Psoas muscle (tissue), 8 donors: ENCODE results near the gene CKS1B. TPM values are rescaled to one million over a fixed set of nuclear protein-coding genes. Genes with fewer than 3 reads are reported as not detected.

ENCODE experiments used
- ATAC-seq, 4 donors: fragments of 200-7000 bp; cut with Tn5 transposase; one replicate each; pipeline ENCODE4 v1.9.1; 2020; ENCODE audit warnings: moderate library complexity in 3 of 4, mild to moderate bottlenecking in 2 of 4
- DNase-seq, 2 donors: peaks; one replicate each; pipeline ENCODE4 v3.0.0-alpha.2; 2020
- H3K27ac ChIP-seq: fragments of 200-600 bp; one replicate; pipeline ENCODE4 v1.8.0; 2022
- H3K27me3 ChIP-seq, 3 donors: fragments of 200-600 bp in 1 of 3; one replicate each; pipeline versions ENCODE4 v1.6.1 to v1.8.0; 2013 to 2022; ENCODE audit warnings: low read length in 2 of 3, mild to moderate bottlenecking in 2 of 3, moderate library complexity in 1 of 3; ENCODE audit not compliant: insufficient read depth in 3 of 3
- H3K36me3 ChIP-seq, 2 donors: fragments of 200-600 bp in 1 of 2; one replicate each; pipeline versions ENCODE4 v1.6.1 to v1.8.0; 2013 to 2022; ENCODE audit warnings: low read depth in 1 of 2, mild to moderate bottlenecking in 1 of 2, moderate library complexity in 1 of 2; ENCODE audit not compliant: insufficient read depth in 1 of 2
- H3K4me1 ChIP-seq: fragments of 200-600 bp; one replicate; pipeline ENCODE4 v1.8.0; 2022
- H3K4me3 ChIP-seq: fragments of 200-600 bp; one replicate; pipeline ENCODE4 v1.8.0; 2022; ENCODE audit warnings: mild to moderate bottlenecking
- H3K9me3 ChIP-seq: fragments of 200-600 bp; one replicate; pipeline ENCODE4 v1.8.0; 2022
- CTCF ChIP-seq: fragments of 200-600 bp; IDR thresholded peaks from one replicate; pipeline ENCODE4 v1.8.0; 2022; ENCODE audit warnings: antibody characterized with exemption
- WGBS, 3 donors: extraction: QIAGEN DNeasy Blood & Tissue Kit; methylation state at CpG; one replicate each; pipeline versions ENCODE4 v1.1.6 to v1.1.7; 2013; 5-methylcytosine and 5-hydroxymethylcytosine counted together
- intact Hi-C, 2 donors: fragments of 100-400 bp; cut with DNase I; formaldehyde crosslinking; loops; one replicate each; pipeline versions ENCODE4 v1.11.0 to v1.14.2; 2022
- polyA plus RNA-seq, 3 donors: library from polyadenylated mRNA; stranded (reverse); fragments of 200-250 nt; gene quantifications; one replicate each; pipeline ENCODE4 v1.2.3, GENCODE V29; 2013
- total RNA-seq, 4 donors: library from RNA; stranded (reverse); fragmentation: NEBNext Ultra II Directional in 2 of 4; extraction: Animal tissue kit (Norgen Biotek cat#: 25700) in 2 of 4; gene quantifications; one replicate each; pipeline versions ENCODE4 v1.2.1 to v1.2.4, GENCODE V29; 2021 to 2023
- donor health status: healthy with polysubstance abuse.
- donor health status: DM: no; HTN: no; CAD: no; lungs with moderate emphysema.
- donor health status: Bipolar disorder and iron deficiency.
- donor health status: healthy.
- donor health status: DM: yes; HTN: yes; CAD: no.
- donor health status: DM: no; HTN: no; CAD: no.
- donor health status: DM: no; HTN: no; CAD: no.
- donor health status: DM: yes; HTN: yes; CAD: no.

Gene CKS1B
- total and polyA plus RNA-seq, 7 donors, result 5.5 to 48.1 (median 12.1) TPM

- H3K27me3 ChIP-seq, result no peaks in the 10 kb centered on the region
- H3K4me3 ChIP-seq, result peak overlapping the region; percentile 67
- intact Hi-C loops, result loop anchor here (2.0 kb wide), 2 partner anchors 14 to 54 kb away; partner anchors contain the start of gene ZBTB7B (in 1 of the 2)
- peak overlapping the region; percentile 85 for H3K27ac ChIP-seq
- peak; percentile 99 for TF ChIP-seq CTCF
- peak; percentile 87 to 92 (median 88) for ATAC-seq
- H3K36me3 ChIP-seq, result peaks cover 0 to 31% of the 10 kb centered on the region in 2 donors
- no peaks in the 10 kb centered on the region for H3K9me3 ChIP-seq
- peaks cover 22% of the 10 kb centered on the region for H3K4me1 ChIP-seq
- WGBS, 3 donors, result 3 to 8% (median 4%) methylated on average over 29 to 49 of the region's 49 CpGs
- peak; percentile 91 to 97 for DNase-seq
Observed at GRCh38 chr1:155017041-155017945, 42.8 kb downstream of the CKS1B start.

GRCh38 chr1:155017946-155018316, 43.5 kb downstream of the CKS1B start:
- DNase-seq, result no peak

GRCh38 chr1:155018617-155019348, 44.3 kb downstream of the CKS1B start:
- Histone ChIP-seq H3K4me1 (peaks cover 20% of the 10 kb centered on the region), H3K27me3 (no peaks in the 10 kb centered on the region), H3K27ac (no peak overlapping the region), H3K4me3 (no peak overlapping the region), H3K9me3 (no peaks in the 10 kb centered on the region), H3K36me3 (peaks cover 0 to 31% of the 10 kb centered on the region in 2 donors)
- WGBS, 3 donors, result 76 to 79% (median 77%) methylated on average over 7 to 8 of the region's 8 CpGs
- intact Hi-C loops, result no loop called here
- TF ChIP-seq CTCF, result no peak
- ATAC-seq (no peak), DNase-seq (no peak)

More at GRCh38 chr1:155017946-155018316, 43.5 kb downstream of the CKS1B start:
- H3K9me3 ChIP-seq, result no peaks in the 10 kb centered on the region
- WGBS, 3 donors, result 57 to 59% (median 58%) methylated on average over 6 of the region's 6 CpGs
- H3K4me3 ChIP-seq, result peak overlapping the region; percentile 67
- H3K27me3 ChIP-seq, result no peaks in the 10 kb centered on the region
- ATAC-seq, result peak in 1 of 4 donors; percentile 1
- peaks cover 0 to 31% of the 10 kb centered on the region in 2 donors for H3K36me3 ChIP-seq
- intact Hi-C loops, result loop anchor here (2.0 kb wide), 2 partner anchors 15 to 55 kb away; partner anchors contain the start of gene ZBTB7B (in 1 of the 2)
- peak overlapping the region; percentile 85 for H3K27ac ChIP-seq
- H3K4me1 ChIP-seq, result peaks cover 20% of the 10 kb centered on the region
- no peak for TF ChIP-seq CTCF

- Histone ChIP-seq H3K27me3 (no peaks in the 10 kb centered on the region), H3K36me3 (peaks cover 0 to 23% of the 10 kb centered on the region in 2 donors), H3K27ac (no peak overlapping the region), H3K4me3 (no peak overlapping the region), H3K9me3 (no peaks in the 10 kb centered on the region), H3K4me1 (peaks cover 20% of the 10 kb centered on the region)
- intact Hi-C loops, result no loop called here
- ATAC-seq (no peak), DNase-seq (no peak)
- 72 to 73% (median 72%) methylated on average over 11 of the region's 11 CpGs for WGBS, 3 donors
- TF ChIP-seq CTCF, result no peak
Observed at GRCh38 chr1:155019377-155020245, 45.1 kb downstream of the CKS1B start.
